Spleen (tissue), 13 donors: ENCODE data around the gene KIAA0825. TPM values are rescaled to one million over a fixed set of nuclear protein-coding genes. Genes with fewer than 3 reads are reported as not detected.

Experiments used
- DNase-seq: peaks from one replicate; pipeline ENCODE4 v3.0.0-alpha.2; 2020
- H3K27ac ChIP-seq, 8 donors: fragments of 200-600 bp; sonication (generic) in 7 of 8; 1 replicate in 4 of 8; 2 replicates in 4 of 8; pipeline versions ENCODE4 v1.5.0 to v1.8.0; 2016 to 2021; ENCODE audit warnings: inconsistent platforms in 4 of 8, mild to moderate bottlenecking in 4 of 8, moderate library complexity in 1 of 8
- H3K27me3 ChIP-seq, 7 donors: fragments of 200-600 bp; sonication (generic) in 6 of 7; replicated peaks in 1 of 7; 1 replicate in 4 of 7; 2 replicates in 3 of 7; pipeline versions ENCODE4 v1.5.0 to v1.8.0; 2016 to 2021; ENCODE audit warnings: inconsistent platforms in 3 of 7, mild to moderate bottlenecking in 1 of 7
- H3K36me3 ChIP-seq, 6 donors: fragments of 200-600 bp; sonication (generic) in 5 of 6; 1 replicate in 4 of 6; 2 replicates in 2 of 6; pipeline versions ENCODE4 v1.5.0 to v1.8.0; 2016 to 2021; ENCODE audit warnings: inconsistent platforms in 2 of 6
- H3K4me1 ChIP-seq, 6 donors: fragments of 200-600 bp; sonication (generic) in 5 of 6; 1 replicate in 3 of 6; 2 replicates in 3 of 6; pipeline versions ENCODE4 v1.5.0 to v1.8.0; 2016 to 2021; ENCODE audit warnings: inconsistent platforms in 3 of 6
- H3K4me3 ChIP-seq, 8 donors: fragments of 200-600 bp; sonication (generic) in 7 of 8; 1 replicate in 4 of 8; 2 replicates in 4 of 8; pipeline versions ENCODE4 v1.5.0 to v1.8.0; 2016 to 2021; ENCODE audit warnings: inconsistent platforms in 4 of 8, mild to moderate bottlenecking in 4 of 8, moderate library complexity in 2 of 8
- H3K9me3 ChIP-seq, 8 donors: fragments of 200-600 bp; sonication (generic) in 7 of 8; 1 replicate in 4 of 8; 2 replicates in 4 of 8; pipeline versions ENCODE4 v1.5.0 to v1.8.0; 2016 to 2021; ENCODE audit warnings: inconsistent platforms in 4 of 8
- CTCF ChIP-seq, 11 experiments: fragments of 200-600 bp in 7 of 11; fragments of 450-650 bp in 4 of 11; sonication (generic) in 4 of 11; IDR thresholded peaks in 8 of 11; conservative IDR thresholded peaks in 3 of 11; 1 replicate in 7 of 11; 2 replicates in 4 of 11; pipeline versions ENCODE4 v1.4.0 to v1.8.0; 2016 to 2021; ENCODE audit warnings: antibody characterized with exemption in 11 of 11, inconsistent platforms in 4 of 11, mild to moderate bottlenecking in 1 of 11
- POLR2A ChIP-seq, 3 donors: fragments of 450-650 bp; IDR thresholded peaks; one replicate each; pipeline ENCODE4 v1.5.1; 2017; ENCODE audit warnings: antibody characterized with exemption in 3 of 3, mild to moderate bottlenecking in 1 of 3
- POLR2AphosphoS5 ChIP-seq, 3 donors: sonication (generic); formaldehyde crosslinking; IDR thresholded peaks; one replicate each; pipeline ENCODE4 v1.5.1; 2017; ENCODE audit warnings: antibody characterized with exemption in 3 of 3
- WGBS, 5 donors: extraction: QIAGEN DNeasy Blood & Tissue Kit in 3 of 5; methylation state at CpG; one replicate each; pipeline versions ENCODE4 v1.1.5 to v1.1.7; 2013 to 2018; 5-methylcytosine and 5-hydroxymethylcytosine counted together
- intact Hi-C: fragments of 100-400 bp; cut with DNase I; formaldehyde crosslinking; loops from one replicate; pipeline ENCODE4 v1.15.0; 2023; ENCODE audit warnings: low total_unique reads
- long read RNA-seq, 2 donors: transcript quantifications; one replicate each; lab custom pipeline, GENCODE V29; 2026
- polyA plus RNA-seq, 3 donors: library from polyadenylated mRNA; stranded (reverse); fragments of 200-250 nt; gene quantifications; one replicate each; pipeline ENCODE4 v1.2.1, GENCODE V29; 2013
- total RNA-seq, 7 donors: library from RNA; depleted of rRNA in 3 of 7; stranded (reverse); fragments of >200 nt in 3 of 7; fragmentation: NEBNext Ultra II Directional in 4 of 7; extraction: Animal tissue kit (Norgen Biotek cat#: 25700) in 4 of 7; gene quantifications; one replicate each; pipeline versions ENCODE4 v1.1.0 to v1.2.1, GENCODE V29; 2016 to 2021
- donor health status: healthy with polysubstance abuse.
- donor health status: DM: no; HTN: no; CAD: no; lungs with moderate emphysema.
- donor health status: DM: no; HTN: no; CAD: no.
- donor health status: Bipolar disorder and iron deficiency.
- donor health status: healthy.
- donor health status: DM: no; HTN: no; CAD: no.
- donor health status: DM: yes; HTN: yes; CAD: no.

Gene KIAA0825
- 10 to 100 TPM in 3 of 7 donors, 1 to 10 TPM in 4; 4.6 to 13.5 (median 10.0) TPM for total RNA-seq
- polyA plus RNA-seq, result under 1 TPM; 0.20 to 0.38 (median 0.30) TPM
- long read RNA-seq, donor 1, result 0 reads
- long read RNA-seq, donor 2, result 0 reads

- no peaks in the 10 kb centered on the region for H3K9me3 ChIP-seq
- H3K27ac ChIP-seq, result peak within 1 kb of the TSS; percentile 68 to 90 (median 83)
- TF ChIP-seq POLR2A (IDR thresholded peaks at IDR 0.05) (peak in 1 of 3 donors; percentile 31), CTCF (IDR thresholded peaks at IDR 0.05 in 8 of 11, conservative IDR thresholded peaks at IDR 0.05 in 3 of 11) (peak in 3 of 11 experiments; percentile 5 to 32 (median 26)), POLR2AphosphoS5 (IDR thresholded peaks at IDR 0.05) (peak; percentile 80 to 88 (median 88))
- 0 to 1% (median 0%) methylated on average over 34 to 63 of the region's 63 CpGs for WGBS, 5 donors
- no peaks in the 10 kb centered on the region for H3K27me3 ChIP-seq
- peak; percentile 97 for DNase-seq
- H3K4me1 ChIP-seq, result peaks cover 4 to 67% (median 50%) of the 10 kb centered on the region in 6 donors
- peak within 1 kb of the TSS; percentile 83 to 98 (median 92) for H3K4me3 ChIP-seq
- intact Hi-C loops, result no loop called here
- no peaks in the 10 kb centered on the region for H3K36me3 ChIP-seq
Observed at GRCh38 chr5:94618493-94619328, at the start of gene KIAA0825, which contains the start of gene SLF1. TSS of gene KIAA0825 (minus strand) at chr5:94618604. CDS start at chr5:94537126, 81,478 bp downstream. TSS of gene SLF1 (plus strand) at chr5:94618669. CDS start at chr5:94628811, 10,142 bp downstream.

- no peaks in the 10 kb centered on the region for H3K27me3 ChIP-seq
- 80 to 99% (median 97%) methylated on average over 3 of the region's 3 CpGs for whole genome bisulfite sequencing, 5 donors
- peaks cover 0 to 81% (median 26%) of the 10 kb centered on the region in 6 donors for H3K36me3 ChIP-seq
- H3K9me3 ChIP-seq, result no peaks in the 10 kb centered on the region
- intact Hi-C loops, result no loop called here
- H3K27ac ChIP-seq, result no peak overlapping the region
- H3K4me1 ChIP-seq, result peaks cover 0 to 8% (median 0%) of the 10 kb centered on the region in 6 donors
- no peak for TF ChIP-seq POLR2A (IDR thresholded peaks at IDR 0.05)
- TF ChIP-seq CTCF (IDR thresholded peaks at IDR 0.05 in 8 of 11, conservative IDR thresholded peaks at IDR 0.05 in 3 of 11), result no peak
- no peak for DNase-seq
- H3K4me3 ChIP-seq, result no peak overlapping the region
Observed at GRCh38 chr5:94667937-94668336, 49.5 kb upstream of the KIAA0825 start.

GRCh38 chr5:94661086-94661485, 42.7 kb upstream of the KIAA0825 start:
- Histone ChIP-seq H3K9me3 (peaks cover 3 to 35% (median 33%) of the 10 kb centered on the region in 8 donors), H3K4me3 (no peak overlapping the region), H3K27me3 (no peaks in the 10 kb centered on the region), H3K36me3 (peaks cover 0 to 95% (median 40%) of the 10 kb centered on the region in 6 donors), H3K27ac (no peak overlapping the region), H3K4me1 (no peaks in the 10 kb centered on the region)
- 94 to 100% (median 98%) methylated on average over 2 to 3 of the region's 3 CpGs for WGBS, 5 donors
- no peak for DNase-seq
- intact Hi-C loops, result no loop called here
- no peak for TF ChIP-seq CTCF (IDR thresholded peaks at IDR 0.05 in 8 of 11, conservative IDR thresholded peaks at IDR 0.05 in 3 of 11)
- no peak for TF ChIP-seq POLR2A (IDR thresholded peaks at IDR 0.05)
- no peak for TF ChIP-seq POLR2AphosphoS5 (IDR thresholded peaks at IDR 0.05)

- Histone ChIP-seq H3K9me3 (peaks cover 3 to 41% (median 39%) of the 10 kb centered on the region in 8 donors), H3K27ac (no peak overlapping the region), H3K27me3 (no peaks in the 10 kb centered on the region), H3K36me3 (peaks cover 0 to 95% (median 38%) of the 10 kb centered on the region in 6 donors), H3K4me3 (no peak overlapping the region), H3K4me1 (no peaks in the 10 kb centered on the region)
- intact Hi-C loops, result no loop called here
- TF ChIP-seq POLR2AphosphoS5 (IDR thresholded peaks at IDR 0.05) (no peak), CTCF (IDR thresholded peaks at IDR 0.05 in 8 of 11, conservative IDR thresholded peaks at IDR 0.05 in 3 of 11) (no peak), POLR2A (IDR thresholded peaks at IDR 0.05) (no peak)
- 96 to 100% (median 98%) methylated on average over 2 to 8 of the region's 8 CpGs for WGBS, 5 donors
- no peak for DNase-seq
Observed at GRCh38 chr5:94660506-94660905, 42.1 kb upstream of the KIAA0825 start.
